Neuronal stem cell (in vitro differentiated cells): Measurements from ENCODE around the gene C19orf81.

Experiments used
- DNase-seq: peaks from one replicate; pipeline ENCODE4 v3.0.0-alpha.2; 2013; ENCODE audit warnings: low spot score
- H2AFZ ChIP-seq: one replicate; pipeline ENCODE4 v1.6.1; 2013; ENCODE audit warnings: mild to moderate bottlenecking, low read length, inconsistent platforms
- H2AK5ac ChIP-seq: 2 replicates; pipeline ENCODE4 v1.6.1; 2013; ENCODE audit warnings: low read depth, mild to moderate bottlenecking, inconsistent platforms, low read length, moderate library complexity, mixed read lengths
- H2BK120ac ChIP-seq: 2 replicates; pipeline ENCODE4 v1.6.1; 2013; ENCODE audit warnings: low read depth, mild to moderate bottlenecking, inconsistent platforms, low read length, moderate library complexity, mixed read lengths
- H2BK12ac ChIP-seq: one replicate; pipeline ENCODE4 v1.6.1; 2013; ENCODE audit warnings: low read length, inconsistent platforms
- H2BK15ac ChIP-seq: 2 replicates; pipeline ENCODE4 v1.6.1; 2013; ENCODE audit warnings: mild to moderate bottlenecking, low read length, inconsistent platforms, mixed read lengths
- H2BK5ac ChIP-seq: one replicate; pipeline ENCODE4 v1.6.1; 2013; ENCODE audit warnings: inconsistent platforms, mild to moderate bottlenecking, low read length, moderate library complexity
- H3K14ac ChIP-seq: one replicate; pipeline ENCODE4 v1.6.1; 2013; ENCODE audit warnings: low read length, inconsistent platforms
- H3K18ac ChIP-seq: 2 replicates; pipeline ENCODE4 v1.6.1; 2013; ENCODE audit warnings: low read length, inconsistent platforms
- H3K23ac ChIP-seq: 2 replicates; pipeline ENCODE4 v1.6.1; 2013; ENCODE audit warnings: low read depth, mild to moderate bottlenecking, mixed read lengths, low read length, inconsistent platforms; ENCODE audit not compliant: poor library complexity
- H3K27ac ChIP-seq: replicated peaks from 3 replicates; pipeline ENCODE4 v1.5.1; 2013; ENCODE audit warnings: low read length, inconsistent platforms
- H3K27me3 ChIP-seq, 3 experiments: 2 replicates each; pipeline ENCODE4 v1.6.1; 2013; ENCODE audit warnings: low read length in 3 of 3, mild to moderate bottlenecking in 2 of 3, inconsistent platforms in 1 of 3, low read depth in 1 of 3, mixed read lengths in 1 of 3, moderate library complexity in 1 of 3; ENCODE audit not compliant: control insufficient read depth in 3 of 3, insufficient read depth in 3 of 3
- H3K36me3 ChIP-seq, 2 donors: replicated peaks in 1 of 2; 2 replicates each; pipeline ENCODE4 v1.6.1; 2013; ENCODE audit warnings: low read length in 2 of 2; ENCODE audit not compliant: control insufficient read depth in 2 of 2, insufficient read depth in 2 of 2
- H3K4ac ChIP-seq: 2 replicates; pipeline ENCODE4 v1.6.1; 2013; ENCODE audit warnings: inconsistent platforms, mild to moderate bottlenecking, low read length, moderate library complexity
- H3K4me1 ChIP-seq, 2 donors: 1 replicate in 1 of 2; 2 replicates in 1 of 2; pipeline ENCODE4 v1.6.1; 2013; ENCODE audit warnings: low read length in 2 of 2, low read depth in 1 of 2; ENCODE audit not compliant: control insufficient read depth in 2 of 2, insufficient read depth in 1 of 2
- H3K4me2 ChIP-seq: one replicate; pipeline ENCODE4 v1.6.1; 2013; ENCODE audit warnings: mild to moderate bottlenecking, low read length, inconsistent platforms; ENCODE audit not compliant: insufficient read depth, poor library complexity, severe bottlenecking
- H3K4me3 ChIP-seq, 2 donors: 2 replicates each; pipeline ENCODE4 v1.5.1; 2013; ENCODE audit warnings: low read length in 2 of 2, mild to moderate bottlenecking in 2 of 2, inconsistent platforms in 1 of 2, moderate library complexity in 1 of 2
- H3K79me1 ChIP-seq: one replicate; pipeline ENCODE4 v1.6.1; 2013; ENCODE audit warnings: low read depth, mild to moderate bottlenecking, inconsistent platforms, low read length, moderate library complexity
- H3K9ac ChIP-seq: one replicate; pipeline ENCODE4 v1.6.1; 2013; ENCODE audit warnings: mild to moderate bottlenecking, low read depth, low read length, inconsistent platforms; ENCODE audit not compliant: poor library complexity
- H3K9me3 ChIP-seq, 2 donors: replicated peaks in 1 of 2; 2 replicates each; pipeline versions ENCODE3 to v1.6.1; 2013; ENCODE audit warnings: low read length in 2 of 2, mild to moderate bottlenecking in 2 of 2, inconsistent platforms in 1 of 2, low read depth in 1 of 2, mixed read lengths in 1 of 2, moderate library complexity in 1 of 2; ENCODE audit not compliant: control insufficient read depth in 2 of 2, insufficient read depth in 1 of 2
- H4K8ac ChIP-seq: one replicate; pipeline ENCODE4 v1.6.1; 2013; ENCODE audit warnings: low read depth, mild to moderate bottlenecking, inconsistent platforms, low read length, moderate library complexity
- H4K91ac ChIP-seq: one replicate; pipeline ENCODE4 v1.6.1; 2013; ENCODE audit warnings: low read length, low read depth, mild to moderate bottlenecking, inconsistent platforms; ENCODE audit not compliant: poor library complexity
- WGBS, 2 donors: extraction: QIAGEN DNeasy Blood & Tissue Kit; methylation state at CpG; one replicate each; pipeline ENCODE4 v1.1.7; 2013; ENCODE audit warnings: missing lambda C conversion rate in 2 of 2, mixed read lengths in 1 of 2; ENCODE audit not compliant: insufficient read length in 2 of 2, insufficient replicate concordance in 1 of 2; ENCODE audit errors: extremely low coverage in 2 of 2; 5-methylcytosine and 5-hydroxymethylcytosine counted together

Gene C19orf81

DNA sequence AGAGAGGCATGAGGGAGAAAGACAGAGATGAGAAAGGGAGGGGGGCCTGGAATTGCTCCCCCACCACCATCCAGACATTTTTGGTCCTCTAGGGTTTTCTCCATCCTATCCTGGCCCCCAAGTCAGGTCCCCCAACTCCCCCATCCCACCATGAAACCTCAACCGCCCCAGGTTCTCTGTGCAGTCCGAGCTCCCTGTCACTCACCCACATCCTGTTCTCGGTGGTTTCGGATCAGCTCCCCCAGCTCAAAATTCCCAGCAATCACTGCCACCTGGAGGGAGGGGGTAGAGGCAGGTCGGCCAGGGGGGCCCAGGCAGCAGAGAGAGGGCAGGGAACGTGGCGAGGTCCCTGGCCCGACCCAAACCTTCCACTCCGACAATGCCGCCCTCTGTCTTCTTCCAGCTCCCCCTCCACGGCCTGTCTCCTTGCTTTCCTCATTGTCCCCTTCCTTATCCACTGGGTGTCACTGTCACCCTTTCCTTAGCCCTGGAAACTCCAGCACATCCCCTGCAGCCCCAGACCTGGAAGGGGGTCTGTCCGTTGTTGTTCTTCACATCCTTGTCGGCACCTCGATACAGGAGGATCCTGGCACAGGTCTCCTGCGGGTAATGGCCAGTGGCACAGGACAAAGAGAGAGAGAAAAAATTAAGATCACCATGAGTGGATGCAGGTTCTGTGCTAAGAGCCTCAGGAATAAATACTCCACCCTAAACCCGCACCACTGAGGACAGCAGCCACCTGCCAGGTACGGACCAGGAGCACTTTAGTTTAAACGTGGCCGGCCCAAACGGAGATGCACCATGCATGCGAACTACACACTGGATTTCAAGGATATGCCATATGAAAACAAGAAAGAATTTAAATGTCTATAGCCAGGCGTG is 54.9 kb downstream of the C19orf81 start:
- H3K4me1 ChIP-seq, result no peaks in the 10 kb centered on the region
- no peak overlapping the region for H2BK15ac ChIP-seq
- H3K4me2 ChIP-seq, result no peak overlapping the region
- WGBS, 2 donors, result no CpG with 5 or more reads among the region's 22 CpGs
- H3K27me3 ChIP-seq, result no peaks in the 10 kb centered on the region
- no peak overlapping the region for H3K4ac ChIP-seq
- no peak overlapping the region for H4K91ac ChIP-seq
- H4K8ac ChIP-seq, result no peak overlapping the region
- DNase-seq, result no peak
- H3K18ac ChIP-seq, result no peak overlapping the region
- no peak overlapping the region for H2BK12ac ChIP-seq
- H3K36me3 ChIP-seq, result peaks cover 2 to 3% of the 10 kb centered on the region in 2 donors
- no peak overlapping the region for H3K4me3 ChIP-seq
- no peak overlapping the region for H3K14ac ChIP-seq
- H3K27ac ChIP-seq, result no peak overlapping the region
- H3K9me3 ChIP-seq, result peaks cover 0 to 2% of the 10 kb centered on the region in 2 donors
- no peaks in the 10 kb centered on the region for H3K79me1 ChIP-seq
- peak overlapping the region; percentile 66 for H3K23ac ChIP-seq
- H2AK5ac ChIP-seq, result no peak overlapping the region
- H2AFZ ChIP-seq, result no peak overlapping the region
- H3K9ac ChIP-seq, result peak overlapping the region; percentile 30
- H2BK5ac ChIP-seq, result no peak overlapping the region
- H2BK120ac ChIP-seq, result no peak overlapping the region

DNA sequence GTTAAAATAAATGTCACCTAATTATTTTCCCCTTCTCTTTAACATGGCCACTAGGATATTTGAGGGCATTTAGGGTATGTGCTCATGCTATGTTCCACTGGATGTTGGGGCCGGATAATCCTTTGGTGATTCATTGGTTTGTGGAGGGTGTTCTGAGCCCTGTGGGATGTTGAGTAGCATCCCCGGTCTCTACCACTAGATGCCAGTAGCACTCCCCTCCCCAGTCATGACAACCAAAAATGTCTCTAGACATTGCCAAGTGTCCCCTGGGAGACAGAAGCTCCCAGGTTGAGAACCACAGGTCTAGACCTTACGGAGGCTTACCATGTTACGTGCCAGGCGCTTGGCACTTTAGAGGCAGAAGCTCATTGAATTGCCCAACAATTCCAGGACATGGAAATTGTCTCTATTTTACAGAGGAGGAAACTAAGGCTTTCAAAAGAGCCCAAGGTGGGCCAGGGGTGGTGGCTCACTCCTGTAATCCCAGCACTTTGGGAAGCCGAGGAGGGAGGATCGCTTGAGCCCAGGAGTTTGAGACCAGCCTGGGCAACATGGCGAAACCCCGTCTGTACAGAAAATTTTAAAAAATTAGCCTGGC is 56.3 kb downstream of the C19orf81 start:
- WGBS, 2 donors, result no CpG with 5 or more reads among the region's 9 CpGs
- no peak overlapping the region for H3K4me2 ChIP-seq
- no peak for DNase-seq

DNA sequence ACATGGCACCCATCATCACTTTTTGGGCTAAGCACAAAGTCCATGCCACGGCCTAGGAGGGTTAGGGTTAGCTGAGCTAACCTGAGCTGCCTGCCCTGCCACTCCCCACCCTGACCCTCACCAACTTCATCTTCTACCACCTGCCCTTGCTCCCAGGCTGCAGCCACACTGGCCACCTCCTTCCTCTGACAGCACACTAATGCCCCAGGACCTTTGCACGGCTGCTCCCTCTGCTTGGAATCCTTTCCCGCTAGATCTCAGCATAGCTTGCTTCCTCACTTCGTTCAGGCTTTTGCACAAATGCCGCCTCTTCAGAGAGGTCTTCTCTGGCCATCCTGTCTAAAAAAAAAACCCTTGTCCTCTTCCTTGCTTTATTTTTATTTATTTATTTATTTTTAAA is 57.1 kb downstream of the C19orf81 start:
- Histone ChIP-seq H2BK120ac (no peak overlapping the region), H3K14ac (no peak overlapping the region), H3K27ac (no peak overlapping the region), H4K91ac (no peak overlapping the region), H3K9ac (no peak overlapping the region), H3K79me1 (no peaks in the 10 kb centered on the region), H2BK5ac (no peak overlapping the region), H2AFZ (no peak overlapping the region), H3K4me1 (no peaks in the 10 kb centered on the region), H3K27me3 (no peaks in the 10 kb centered on the region), H3K36me3 (peaks cover 12 to 15% of the 10 kb centered on the region in 2 donors), H3K4me2 (no peak overlapping the region), H4K8ac (peak overlapping the region; percentile 68), H3K4ac (no peak overlapping the region), H2BK15ac (no peak overlapping the region), H2BK12ac (no peak overlapping the region), H2AK5ac (no peak overlapping the region), H3K23ac (no peak overlapping the region), H3K4me3 (no peak overlapping the region), H3K18ac (no peak overlapping the region), H3K9me3 (peaks cover 0 to 2% of the 10 kb centered on the region in 2 donors)
- no peak for DNase-seq
- no CpG with 5 or more reads among the region's 5 CpGs for WGBS, 2 donors

More for the DNA sequence above, 56.3 kb downstream of the C19orf81 start:
- Histone ChIP-seq H4K91ac (no peak overlapping the region), H3K18ac (no peak overlapping the region), H3K4me1 (no peaks in the 10 kb centered on the region), H2BK5ac (no peak overlapping the region), H3K9me3 (peaks cover 0 to 2% of the 10 kb centered on the region in 2 donors), H2BK12ac (no peak overlapping the region), H3K79me1 (no peaks in the 10 kb centered on the region), H3K27ac (no peak overlapping the region), H2AFZ (no peak overlapping the region), H3K36me3 (peaks cover 7% of the 10 kb centered on the region in 2 donors), H2BK120ac (no peak overlapping the region), H3K9ac (no peak overlapping the region), H3K27me3 (no peaks in the 10 kb centered on the region), H2BK15ac (no peak overlapping the region), H4K8ac (no peak overlapping the region), H3K14ac (no peak overlapping the region), H3K4ac (no peak overlapping the region), H2AK5ac (no peak overlapping the region), H3K4me3 (no peak overlapping the region), H3K23ac (no peak overlapping the region)

DNA sequence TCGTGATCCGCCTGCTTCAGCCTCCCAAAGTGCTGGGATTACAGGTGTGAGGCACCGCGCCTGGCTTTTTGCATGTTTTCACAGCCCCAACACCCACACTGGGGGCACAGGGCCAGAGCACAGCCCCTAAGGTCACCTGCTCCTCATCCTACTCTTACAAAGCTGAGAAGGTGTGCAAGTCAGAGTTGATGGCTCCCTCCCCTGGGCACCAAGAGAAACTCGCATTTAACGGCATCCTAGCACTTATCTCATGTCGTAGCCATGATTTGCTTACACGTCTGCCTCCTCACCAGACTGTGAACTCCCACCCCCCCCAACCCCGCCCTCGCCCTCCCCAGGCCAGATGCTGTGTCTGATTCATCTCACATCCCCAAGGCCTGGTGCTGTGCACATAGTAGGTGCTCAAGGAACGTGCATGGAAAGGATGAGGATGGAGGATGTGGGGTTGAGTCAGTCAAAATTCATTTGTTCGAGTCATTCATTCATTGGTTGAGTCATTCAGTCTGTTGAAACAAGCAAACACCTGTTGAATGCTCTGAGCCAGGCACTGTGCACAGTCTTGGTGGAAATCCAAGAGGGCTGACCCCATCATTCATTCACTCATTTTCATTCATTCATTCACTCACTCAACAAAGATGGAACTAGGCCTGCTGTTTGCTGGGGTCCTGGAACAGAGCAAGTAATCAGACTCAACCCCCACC is 59.1 kb downstream of the C19orf81 start:
- Histone ChIP-seq H3K36me3 (peaks cover 22 to 29% of the 10 kb centered on the region in 2 donors), H3K4ac (no peak overlapping the region), H3K4me2 (no peak overlapping the region), H2AK5ac (no peak overlapping the region), H3K4me3 (no peak overlapping the region), H3K79me1 (no peaks in the 10 kb centered on the region), H3K9me3 (no peaks in the 10 kb centered on the region), H3K27ac (no peak overlapping the region), H3K4me1 (no peaks in the 10 kb centered on the region), H2BK120ac (no peak overlapping the region), H3K27me3 (no peaks in the 10 kb centered on the region), H4K8ac (no peak overlapping the region), H2AFZ (no peak overlapping the region), H4K91ac (no peak overlapping the region), H2BK15ac (no peak overlapping the region), H2BK12ac (no peak overlapping the region), H2BK5ac (no peak overlapping the region), H3K18ac (no peak overlapping the region), H3K23ac (no peak overlapping the region), H3K9ac (no peak overlapping the region), H3K14ac (no peak overlapping the region)
- no CpG with 5 or more reads among the region's 12 CpGs for WGBS, 2 donors
- DNase-seq, result no peak
